GM23338 (cell line): ENCODE results near the gene CEACAM18. TPM values are rescaled to one million over a fixed set of nuclear protein-coding genes. Genes with fewer than 3 reads are reported as not detected.

Experiments
- ATAC-seq: fragments of 200-7000 bp; cut with Tn5 transposase; 3 replicates; pipeline ENCODE4 v1.9.1; 2020
- DNase-seq: peaks from one replicate; pipeline ENCODE4 v3.0.0-alpha.2; 2015; ENCODE audit warnings: low spot score
- H2AFZ ChIP-seq: fragments of 200-600 bp; sonication (generic); 2 replicates; pipeline ENCODE4 v1.8.0; 2016; ENCODE audit warnings: antibody characterized with exemption, mild to moderate bottlenecking, moderate library complexity
- H3F3A ChIP-seq: fragments of 200-600 bp; sonication (generic); replicated peaks from 2 replicates; pipeline ENCODE4 v1.8.0; 2017; ENCODE audit warnings: antibody characterized with exemption, mixed run types, low read depth
- H3K27ac ChIP-seq: fragments of 200-600 bp; sonication (generic); 2 replicates; pipeline ENCODE4 v1.6.1; 2016; ENCODE audit warnings: low read depth
- H3K27me3 ChIP-seq: fragments of 200-600 bp; sonication (generic); 2 replicates; pipeline ENCODE4 v1.8.0; 2016; ENCODE audit warnings: mild to moderate bottlenecking, mixed run types, moderate library complexity; ENCODE audit not compliant: insufficient read depth
- H3K36me3 ChIP-seq: fragments of 200-600 bp; sonication (generic); 2 replicates; pipeline ENCODE4 v1.8.0; 2016; ENCODE audit warnings: mild to moderate bottlenecking; ENCODE audit not compliant: insufficient read depth
- H3K4me1 ChIP-seq: fragments of 200-600 bp; sonication (generic); 2 replicates; pipeline ENCODE4 v1.8.0; 2016; ENCODE audit warnings: mild to moderate bottlenecking, moderate library complexity; ENCODE audit not compliant: insufficient read depth
- H3K4me2 ChIP-seq: fragments of 200-600 bp; sonication (generic); 2 replicates; pipeline ENCODE4 v1.7.1; 2017; ENCODE audit warnings: mixed run types
- H3K4me3 ChIP-seq: fragments of 200-600 bp; sonication (generic); 2 replicates; pipeline ENCODE4 v1.6.1; 2016; ENCODE audit warnings: mixed run types
- H3K79me2 ChIP-seq: fragments of 200-600 bp; sonication (generic); replicated peaks from 2 replicates; pipeline ENCODE4 v1.8.0; 2017; ENCODE audit warnings: mild to moderate bottlenecking; ENCODE audit not compliant: insufficient read depth
- H3K9me2 ChIP-seq: fragments of 200-600 bp; sonication (generic); 2 replicates; pipeline ENCODE4 v1.8.0; 2017; ENCODE audit not compliant: insufficient read depth
- H4K20me1 ChIP-seq: fragments of 200-600 bp; sonication (generic); replicated peaks from 2 replicates; pipeline ENCODE4 v1.8.0; 2017; ENCODE audit warnings: mild to moderate bottlenecking; ENCODE audit not compliant: insufficient read depth
- H3K27ac Mint-ChIP-seq: 2 replicates; pipeline ENCODE4 v1.8.0; 2020; ENCODE audit warnings: inconsistent platforms, mild to moderate bottlenecking, moderate library complexity, mixed read lengths
- H3K27me3 Mint-ChIP-seq: 3 replicates; pipeline ENCODE4 v1.8.0; 2022; ENCODE audit warnings: low read depth, mild to moderate bottlenecking, moderate library complexity, mixed read lengths, inconsistent platforms; ENCODE audit not compliant: insufficient read depth, poor library complexity
- H3K36me3 Mint-ChIP-seq: 3 replicates; pipeline ENCODE4 v1.8.0; 2021; ENCODE audit warnings: low read depth, mild to moderate bottlenecking, inconsistent platforms, moderate library complexity, mixed read lengths
- H3K4me1 Mint-ChIP-seq: 3 replicates; pipeline ENCODE4 v1.8.0; 2020; ENCODE audit warnings: mild to moderate bottlenecking, inconsistent platforms, mixed read lengths
- H3K4me3 Mint-ChIP-seq: 3 replicates; pipeline ENCODE4 v1.8.0; 2021; ENCODE audit warnings: moderate library complexity, mild to moderate bottlenecking, inconsistent platforms, mixed read lengths
- H3K9me3 Mint-ChIP-seq: 3 replicates; pipeline ENCODE4 v1.8.0; 2020; ENCODE audit warnings: moderate library complexity, mild to moderate bottlenecking, inconsistent platforms, mixed read lengths
- EZH2phosphoT487 ChIP-seq: fragments of 200-600 bp; sonication (generic); IDR thresholded peaks from one replicate; pipeline ENCODE4 v1.8.1; 2018; ENCODE audit warnings: antibody characterized with exemption; ENCODE audit not compliant: unreplicated experiment
- NANOG ChIP-seq: IDR thresholded peaks from 2 replicates; pipeline ENCODE4 v1.6.1; 2016; ENCODE audit warnings: antibody characterized with exemption, borderline replicate concordance
- POLR2AphosphoS5 ChIP-seq: IDR thresholded peaks from 2 replicates; pipeline ENCODE4 v1.6.1; 2016; ENCODE audit warnings: antibody characterized with exemption, low read depth
- REST ChIP-seq: IDR thresholded peaks from one replicate; pipeline ENCODE4 v1.6.1; 2018; ENCODE audit warnings: antibody characterized with exemption; ENCODE audit not compliant: unreplicated experiment
- ZNF331 ChIP-seq: fragments of 250-450 bp; sonication (Bioruptor Pico); IDR thresholded peaks from 2 replicates; pipeline ENCODE4 v1.5.0; 2020; ENCODE audit warnings: low read depth, mild to moderate bottlenecking, moderate library complexity
- ZNF462 ChIP-seq: fragments of 250-450 bp; sonication (Bioruptor Pico); IDR thresholded peaks from 2 replicates; pipeline ENCODE4 v1.5.0; 2020; ENCODE audit warnings: mild to moderate bottlenecking, moderate library complexity
- polyA plus RNA-seq: library from polyadenylated mRNA; unstranded; fragments of >200 nt; fragmentation: Nextera tagmentation; extraction: Ambion mirVana; gene quantifications from 2 replicates; pipeline ENCODE4 v1.2.1, GENCODE V29; 2016
- total RNA-seq: library from RNA; depleted of rRNA; stranded (reverse); fragments of >200 nt; shearing (Covaris generic); gene quantifications from 2 replicates; pipeline ENCODE4 v1.2.3, GENCODE V29; 2014

The CEACAM18 gene
- total and polyA plus RNA-seq, 2 experiments from 2014 or later = not detected

- ATAC-seq (no peak), DNase-seq (no peak)
- no peaks in the 10 kb centered on the region for H3F3A ChIP-seq
- Mint-ChIP-seq H3K4me3 (no peak overlapping the region), H3K9me3 (peaks cover 91% of the 10 kb centered on the region), H3K4me1 (no peaks in the 10 kb centered on the region), H3K27me3 (peaks cover 14% of the 10 kb centered on the region), H3K36me3 (peaks cover 32% of the 10 kb centered on the region), H3K27ac (no peak overlapping the region)
- no peak overlapping the region for H3K4me2 ChIP-seq
- H3K27ac ChIP-seq = no peak overlapping the region
- TF ChIP-seq POLR2AphosphoS5 (no peak), EZH2phosphoT487 (no peak), REST (no peak), ZNF331 (CRISPR knock-in tag) (no peak), ZNF462 (no peak), NANOG (no peak)
- H3K4me1 ChIP-seq = no peaks in the 10 kb centered on the region
- H3K27me3 ChIP-seq = no peaks in the 10 kb centered on the region
- H2AFZ ChIP-seq = no peak overlapping the region
- no peaks in the 10 kb centered on the region for H3K36me3 ChIP-seq
- no peaks in the 10 kb centered on the region for H3K79me2 ChIP-seq
- no peaks in the 10 kb centered on the region for H4K20me1 ChIP-seq
- peaks cover 5% of the 10 kb centered on the region; the same call in 1 of the 2 replicates for H3K9me2 ChIP-seq
- H3K4me3 ChIP-seq = no peak overlapping the region
Observed at GRCh38 chr19:51479531-51480331, 1.4 kb downstream of the CEACAM18 start.
